GM12891 (cell line): ENCODE results near the gene EXOC3.

Experiments
- PAX5 ChIP-seq: IDR thresholded peaks from 2 replicates; pipeline ENCODE4 v1.6.1; 2011; ENCODE audit warnings: low read length, moderate library complexity, mild to moderate bottlenecking; ENCODE audit not compliant: insufficient read depth, severe bottlenecking
- POLR2A ChIP-seq: IDR thresholded peaks from 2 replicates; pipeline ENCODE4 v1.6.1; 2011; ENCODE audit warnings: low read depth, low read length, control low read depth
- POLR2AphosphoS5 ChIP-seq: IDR thresholded peaks from 2 replicates; pipeline ENCODE4 v1.6.1; 2011; ENCODE audit warnings: low read depth, low read length, control low read depth
- SPI1 ChIP-seq: IDR thresholded peaks from 2 replicates; pipeline ENCODE4 v1.6.1; 2011; ENCODE audit warnings: low read depth, low read length, control low read depth
- TAF1 ChIP-seq: IDR thresholded peaks from 2 replicates; pipeline ENCODE4 v1.6.1; 2011; ENCODE audit warnings: low read depth, low read length, control low read depth

GRCh38 chr5:504326-505154, 61.6 kb downstream of the EXOC3 start:
- no peak for TF ChIP-seq POLR2A
- no peak for TF ChIP-seq TAF1
- no peak for TF ChIP-seq POLR2AphosphoS5
- TF ChIP-seq PAX5: no peak
- no peak for TF ChIP-seq SPI1
